Activated naive CD4-positive, alpha-beta T cell treated with anti-CD3 and anti-CD28 coated beads, Interleukin-2, amount 10 ng/mL, durations not matched to agents 5 hours and 36 hours (primary cell): ENCODE results near the gene TNIP2. TPM values are rescaled to one million over a fixed set of nuclear protein-coding genes. Genes with fewer than 3 reads are reported as not detected.

Source experiments
- total RNA-seq, 2 experiments: library from RNA; stranded (reverse); gene quantifications; one replicate each; pipeline ENCODE4 v1.2.3, GENCODE V29; 2021

The TNIP2 gene, protein sequence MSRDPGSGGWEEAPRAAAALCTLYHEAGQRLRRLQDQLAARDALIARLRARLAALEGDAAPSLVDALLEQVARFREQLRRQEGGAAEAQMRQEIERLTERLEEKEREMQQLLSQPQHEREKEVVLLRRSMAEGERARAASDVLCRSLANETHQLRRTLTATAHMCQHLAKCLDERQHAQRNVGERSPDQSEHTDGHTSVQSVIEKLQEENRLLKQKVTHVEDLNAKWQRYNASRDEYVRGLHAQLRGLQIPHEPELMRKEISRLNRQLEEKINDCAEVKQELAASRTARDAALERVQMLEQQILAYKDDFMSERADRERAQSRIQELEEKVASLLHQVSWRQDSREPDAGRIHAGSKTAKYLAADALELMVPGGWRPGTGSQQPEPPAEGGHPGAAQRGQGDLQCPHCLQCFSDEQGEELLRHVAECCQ
- 10 to 100 TPM; 36.4 to 41.5 TPM for total RNA-seq

DNA sequence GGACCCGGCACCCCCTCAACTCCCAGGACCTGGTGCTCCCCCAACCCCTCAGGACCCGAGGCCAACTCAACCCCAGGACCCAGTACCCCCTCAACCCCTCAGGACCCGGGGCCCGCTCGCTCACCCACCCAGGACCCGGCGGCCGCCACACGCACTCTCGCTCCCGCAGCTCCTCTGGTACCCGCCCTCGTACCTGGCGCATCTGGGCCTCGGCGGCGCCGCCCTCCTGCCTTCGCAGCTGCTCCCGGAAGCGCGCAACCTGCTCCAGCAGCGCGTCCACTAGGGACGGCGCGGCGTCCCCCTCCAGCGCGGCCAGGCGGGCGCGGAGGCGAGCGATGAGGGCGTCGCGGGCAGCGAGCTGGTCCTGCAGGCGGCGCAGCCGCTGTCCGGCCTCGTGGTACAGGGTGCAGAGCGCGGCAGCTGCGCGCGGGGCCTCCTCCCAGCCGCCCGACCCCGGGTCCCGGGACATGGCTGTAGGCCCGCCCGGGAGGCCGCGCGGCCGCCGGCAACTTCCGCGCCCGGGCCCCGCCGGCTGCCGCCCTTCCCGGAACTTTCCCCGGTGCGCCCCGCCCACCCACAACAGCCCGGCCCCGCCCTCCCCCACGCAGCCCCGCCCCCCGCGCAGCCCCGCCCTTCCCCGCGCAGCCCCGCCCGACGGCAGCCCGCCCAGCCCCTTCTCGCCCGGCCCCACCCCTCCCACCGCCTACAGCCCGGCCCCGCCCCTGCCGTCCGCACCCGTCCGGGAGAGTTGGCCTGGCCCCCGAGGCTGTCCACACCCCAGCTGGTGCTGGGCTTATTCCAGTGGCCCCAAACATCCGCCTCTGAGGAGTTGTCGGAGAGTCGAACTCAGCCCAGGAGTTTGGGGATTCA lies at the start of gene TNIP2:
TNIP2 (minus strand) TSS at position 516 of the 870 bp plus-strand sequence; CDS start at position 469, 47 bp downstream.

DNA sequence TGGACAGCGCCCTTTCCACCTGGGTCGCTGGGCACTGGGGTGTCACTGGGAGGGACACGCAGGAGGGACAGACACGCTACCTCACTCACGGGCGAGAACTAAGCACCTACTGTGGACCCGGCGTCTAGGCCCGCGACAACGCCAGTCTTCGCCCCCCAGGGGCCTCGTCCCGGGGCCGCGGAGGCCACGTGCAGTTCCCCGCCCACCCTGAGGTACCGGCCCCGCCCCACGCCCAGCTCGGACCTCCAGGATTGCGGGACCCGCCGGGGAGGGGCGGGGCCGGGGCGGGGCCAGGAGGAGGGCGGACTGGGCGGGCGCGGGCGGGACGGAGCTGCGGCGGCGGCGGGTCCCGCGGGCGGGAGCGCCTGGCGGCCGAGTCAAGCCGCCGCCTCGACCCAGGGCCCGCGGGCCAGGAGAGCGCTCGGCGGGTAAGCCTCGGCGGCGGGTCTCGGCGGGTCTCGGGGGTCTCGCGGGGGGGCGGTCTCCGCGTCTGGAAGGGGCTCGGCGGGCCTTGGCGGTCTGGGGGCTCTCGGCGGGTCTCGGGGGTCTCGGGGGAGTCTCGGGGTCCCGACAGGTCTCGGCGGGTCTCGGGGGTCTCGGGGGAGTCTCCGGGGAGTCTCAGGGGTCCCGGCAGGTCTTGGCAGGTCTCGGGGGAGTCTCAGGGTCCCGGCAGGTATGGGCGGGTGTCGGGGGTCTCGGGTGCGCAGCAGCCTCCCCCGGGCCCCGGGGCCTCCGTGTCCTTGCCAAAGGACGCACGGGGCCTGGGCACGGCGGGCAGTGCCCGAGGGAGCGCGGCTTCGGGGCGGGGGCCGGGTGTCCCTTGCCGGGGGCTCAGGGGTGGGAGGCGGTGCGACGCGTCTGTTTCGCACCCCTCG lies 36.8 kb upstream of the TNIP2 start, which contains the start of gene SH3BP2:
SH3BP2 (plus strand) TSS at position 375 of the 875 bp plus-strand sequence. CDS start 27,533 bp downstream, outside the sequence.

Other genes with a start within 250 kb of the TNIP2 start
- 10 to 100 TPM; 29.2 to 30.2 TPM for gene FAM193A, start 219.7 kb downstream of the TNIP2 start, total RNA-seq
- gene SH3BP2, start 36.7 kb upstream of the TNIP2 start, total RNA-seq = 100 to 1,000 TPM in 1 of 2 experiments, 10 to 100 TPM in 1; 90.0 to 100 TPM
- 100 to 1,000 TPM; 251 to 258 TPM for gene ADD1, start 87.5 kb upstream of the TNIP2 start, total RNA-seq
- 10 to 100 TPM; 38.3 to 39.0 TPM for gene NOP14, start 207.1 kb upstream of the TNIP2 start, total RNA-seq
- 1 to 10 TPM; 2.4 to 3.3 TPM for gene GRK4, start 207.2 kb upstream of the TNIP2 start, total RNA-seq